ENCODE measurements around the gene MT1H.
"Not testable (repeated sequence)": the region's sequence is repeated elsewhere in the genome, so short reads cannot be mapped to it uniquely, and the experiment has no call there.

MT1H gene

GRCh38 chr16:56716761-56717160 lies 47.1 kb downstream of the MT1H start:
- Histone ChIP-seq H3K4me3 (IDR thresholded peaks at IDR 0.05; ENCODE audit: insufficient read depth, low read depth, low read length) (no peak overlapping the region), H3K4me1 (ENCODE audit: low read depth, poor library complexity, severe bottlenecking) (no peaks in the 10 kb centered on the region), H3K36me3 (ENCODE audit: insufficient read depth) (no peaks in the 10 kb centered on the region), H3K27ac (no peak overlapping the region), H3K79me2 (ENCODE audit: insufficient read depth, low read depth) (no peaks in the 10 kb centered on the region), H2AFZ (ENCODE audit: low read depth) (no peak overlapping the region), H3K27me3 (ENCODE audit: insufficient read depth, low read depth) (no peaks in the 10 kb centered on the region), H3K9ac (no peak overlapping the region), H3K4me2 (no peak overlapping the region), H4K20me1 (ENCODE audit: insufficient read depth) (no peaks in the 10 kb centered on the region)
- TF ChIP-seq, protein P1, sequence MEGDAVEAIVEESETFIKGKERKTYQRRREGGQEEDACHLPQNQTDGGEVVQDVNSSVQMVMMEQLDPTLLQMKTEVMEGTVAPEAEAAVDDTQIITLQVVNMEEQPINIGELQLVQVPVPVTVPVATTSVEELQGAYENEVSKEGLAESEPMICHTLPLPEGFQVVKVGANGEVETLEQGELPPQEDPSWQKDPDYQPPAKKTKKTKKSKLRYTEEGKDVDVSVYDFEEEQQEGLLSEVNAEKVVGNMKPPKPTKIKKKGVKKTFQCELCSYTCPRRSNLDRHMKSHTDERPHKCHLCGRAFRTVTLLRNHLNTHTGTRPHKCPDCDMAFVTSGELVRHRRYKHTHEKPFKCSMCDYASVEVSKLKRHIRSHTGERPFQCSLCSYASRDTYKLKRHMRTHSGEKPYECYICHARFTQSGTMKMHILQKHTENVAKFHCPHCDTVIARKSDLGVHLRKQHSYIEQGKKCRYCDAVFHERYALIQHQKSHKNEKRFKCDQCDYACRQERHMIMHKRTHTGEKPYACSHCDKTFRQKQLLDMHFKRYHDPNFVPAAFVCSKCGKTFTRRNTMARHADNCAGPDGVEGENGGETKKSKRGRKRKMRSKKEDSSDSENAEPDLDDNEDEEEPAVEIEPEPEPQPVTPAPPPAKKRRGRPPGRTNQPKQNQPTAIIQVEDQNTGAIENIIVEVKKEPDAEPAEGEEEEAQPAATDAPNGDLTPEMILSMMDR (conservative IDR thresholded peaks at IDR 0.05; ENCODE audit: low read depth, low read length) = no peak

DNA sequence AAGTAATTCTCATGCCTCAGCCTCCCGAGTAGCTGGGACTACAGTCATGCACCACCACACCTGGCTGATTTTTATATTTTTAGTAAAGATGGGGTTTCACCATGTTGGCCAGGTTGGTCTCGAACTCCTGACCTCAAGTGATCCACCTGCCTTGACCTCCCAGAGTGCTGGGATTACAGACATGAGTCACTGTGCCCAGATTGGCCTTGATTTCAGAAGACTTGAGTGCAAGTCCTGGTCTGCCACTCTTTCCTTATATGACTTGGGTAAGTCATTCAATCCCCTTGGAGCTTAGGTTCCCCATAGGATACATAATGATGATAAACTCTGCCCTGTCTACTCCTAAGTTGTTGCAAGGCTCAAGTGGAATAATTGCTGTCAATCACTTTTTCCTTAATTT lies 47.9 kb downstream of the MT1H start:
- H3K4me1 ChIP-seq (ENCODE audit: low read depth, poor library complexity, severe bottlenecking); H2AFZ ChIP-seq (ENCODE audit: low read depth); H3K27ac ChIP-seq; H3K36me3 ChIP-seq (ENCODE audit: insufficient read depth); H3K4me3 ChIP-seq (IDR thresholded peaks at IDR 0.05; ENCODE audit: insufficient read depth, low read depth, low read length); H4K20me1 ChIP-seq (ENCODE audit: insufficient read depth); H3K27me3 ChIP-seq (ENCODE audit: insufficient read depth, low read depth); H3K9ac ChIP-seq; H3K4me2 ChIP-seq; H3K79me2 ChIP-seq (ENCODE audit: insufficient read depth, low read depth): not testable (repeated sequence)
